ENCODE results near the gene GRIK3.

Gene GRIK3

GRCh38 chr1:36807262-36807661, 227.1 kb downstream of the GRIK3 start:
- DNase-seq: no peak

GRCh38 chr1:36805979-36806640, 228.2 kb downstream of the GRIK3 start:
- no peak for DNase-seq

GRCh38 chr1:36804669-36805314, 229.5 kb downstream of the GRIK3 start:
- no peak for DNase-seq

- no peak for DNase-seq
Observed at GRCh38 chr1:36803868-36804570, 230.3 kb downstream of the GRIK3 start.

- no peak for DNase-seq
Observed at GRCh38 chr1:36802018-36802417, 232.3 kb downstream of the GRIK3 start.

GRCh38 chr1:36797761-36798160, 236.6 kb downstream of the GRIK3 start:
- no peak for DNase-seq

GRCh38 chr1:36796733-36797132, 237.6 kb downstream of the GRIK3 start:
- no peak for DNase-seq

GRCh38 chr1:36796106-36796590, 238.2 kb downstream of the GRIK3 start:
- DNase-seq: no peak

GRCh38 chr1:36794460-36794859, 239.9 kb downstream of the GRIK3 start:
- DNase-seq: no peak

- no peak for DNase-seq
Observed at GRCh38 chr1:36793452-36793851, 240.9 kb downstream of the GRIK3 start.

- DNase-seq: no peak
Observed at GRCh38 chr1:36792292-36792691, 242.0 kb downstream of the GRIK3 start.

GRCh38 chr1:36790191-36790590, 244.1 kb downstream of the GRIK3 start:
- no peak for DNase-seq

- DNase-seq: no peak
Observed at GRCh38 chr1:36789535-36789934, 244.8 kb downstream of the GRIK3 start.

GRCh38 chr1:36787312-36787913, 246.9 kb downstream of the GRIK3 start:
- no peak for DNase-seq

GRCh38 chr1:36786425-36786824, 247.9 kb downstream of the GRIK3 start:
- DNase-seq: no peak

GRCh38 chr1:36784147-36784859, 250.0 kb downstream of the GRIK3 start:
- DNase-seq: no peak

- no peak for DNase-seq
Observed at GRCh38 chr1:36783475-36783874, 250.8 kb downstream of the GRIK3 start.

- DNase-seq: no peak
Observed at GRCh38 chr1:36782785-36783184, 251.5 kb downstream of the GRIK3 start.

GRCh38 chr1:36782085-36782484, 252.2 kb downstream of the GRIK3 start:
- no peak for DNase-seq

GRCh38 chr1:36781098-36781497, 253.2 kb downstream of the GRIK3 start:
- DNase-seq: no peak

GRCh38 chr1:36778740-36779139, 255.6 kb downstream of the GRIK3 start:
- no peak for DNase-seq

- DNase-seq: no peak
Observed at GRCh38 chr1:36776948-36777831, 257.1 kb downstream of the GRIK3 start.
